UCSD-AML1 (cell line): ENCODE measurements around the gene PPP6R1.

Experiments used
- DNase-seq: peaks from one replicate; lab custom pipeline; 2025; ENCODE audit not compliant: unreplicated experiment; lab: John Stamatoyannopoulos, UW

Gene PPP6R1

GRCh38 chr19:55245236-55245904 lies 13.4 kb downstream of the PPP6R1 start:
- no peak for DNase-seq

GRCh38 chr19:55244004-55244680 lies 14.7 kb downstream of the PPP6R1 start:
- DNase-seq: no peak

GRCh38 chr19:55242517-55242916 lies 16.3 kb downstream of the PPP6R1 start:
- no peak for DNase-seq

- DNase-seq: no peak
Observed at GRCh38 chr19:55241935-55242464, 16.8 kb downstream of the PPP6R1 start.

GRCh38 chr19:55241143-55241934 lies 17.5 kb downstream of the PPP6R1 start:
- DNase-seq: no peak

GRCh38 chr19:55240713-55241020 lies 18.1 kb downstream of the PPP6R1 start:
- no peak for DNase-seq

- DNase-seq: no peak
Observed at GRCh38 chr19:55239004-55239403, 19.8 kb downstream of the PPP6R1 start.

- DNase-seq: no peak
Observed at GRCh38 chr19:55238030-55238429, 20.8 kb downstream of the PPP6R1 start.

GRCh38 chr19:55232986-55233385 lies 25.8 kb downstream of the PPP6R1 start:
- DNase-seq: no peak

GRCh38 chr19:55232286-55232602 lies 26.6 kb downstream of the PPP6R1 start:
- DNase-seq: no peak

- no peak for DNase-seq
Observed at GRCh38 chr19:55231391-55232285, 27.2 kb downstream of the PPP6R1 start.

- no peak for DNase-seq
Observed at GRCh38 chr19:55230780-55231179, 28.0 kb downstream of the PPP6R1 start.

- DNase-seq: no peak
Observed at GRCh38 chr19:55230329-55230728, 28.5 kb downstream of the PPP6R1 start.

GRCh38 chr19:55229789-55230182 lies 29.0 kb downstream of the PPP6R1 start:
- no peak for DNase-seq

- DNase-seq: no peak
Observed at GRCh38 chr19:55229145-55229788, 29.6 kb downstream of the PPP6R1 start.

- DNase-seq: no peak
Observed at GRCh38 chr19:55228403-55229031, 30.3 kb downstream of the PPP6R1 start, which contains the start of gene TMEM86B. Gene TMEM86B, minus strand, starts transcription at chr19:55228763. Its CDS starts 22 bp downstream, at chr19:55228741.

- no peak for DNase-seq
Observed at GRCh38 chr19:55228015-55228391, 30.8 kb downstream of the PPP6R1 start.

GRCh38 chr19:55227241-55228014 lies 31.4 kb downstream of the PPP6R1 start:
- no peak for DNase-seq

- no peak for DNase-seq
Observed at GRCh38 chr19:55226788-55227187, 32.0 kb downstream of the PPP6R1 start.
